ENCODE measurements around the gene CBY2. TPM values are rescaled to one million over a fixed set of nuclear protein-coding genes. Genes with fewer than 3 reads are reported as not detected.
A peak's percentile ranks its signal among the peaks of the same experiment; 100 is the strongest.

Gene CBY2
- total RNA-seq, 6 experiments from 2014 or later: not detected

- H3K9me3 Mint-ChIP-seq: no peaks in the 10 kb centered on the region
- no peak overlapping the region for H3K4me3 Mint-ChIP-seq
- no peaks in the 10 kb centered on the region for H3K4me1 Mint-ChIP-seq (ENCODE audit: low read depth)
- no peak overlapping the region for H3K27ac Mint-ChIP-seq
- no peak for TF ChIP-seq CTCF (IDR thresholded peaks at IDR 0.05)
- peak; percentile 16 for DNase-seq
- no peaks in the 10 kb centered on the region for H3K36me3 Mint-ChIP-seq (ENCODE audit: low read depth)
- H3K27me3 Mint-ChIP-seq (ENCODE audit: insufficient read depth): peaks cover 17% of the 10 kb centered on the region
Observed at GRCh38 chr13:45681113-45681512, 21.0 kb upstream of the CBY2 start.

DNA sequence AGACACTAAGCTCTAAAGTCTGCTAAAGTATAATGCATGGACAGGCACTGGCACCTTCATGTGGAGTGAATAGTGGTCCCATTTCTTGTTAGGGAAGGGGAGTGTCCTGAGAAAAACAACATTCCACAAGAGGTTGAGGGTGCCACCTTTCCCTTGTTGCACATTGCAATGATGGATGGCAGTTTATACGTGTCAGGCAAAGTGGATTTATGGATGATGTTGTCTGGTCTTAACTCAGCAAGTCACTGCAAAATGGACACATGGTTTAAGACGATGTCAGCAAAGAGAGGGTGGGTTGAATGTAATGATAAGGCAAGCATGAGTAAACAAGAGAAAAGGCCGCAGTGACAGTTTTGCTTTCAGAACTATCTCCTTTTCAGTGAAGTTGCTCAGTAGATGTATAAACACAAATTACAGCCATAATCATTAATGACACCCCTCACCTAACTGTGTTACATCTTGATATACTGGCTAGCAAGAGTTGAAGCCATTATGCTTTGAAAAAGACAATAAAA is 19.6 kb upstream of the CBY2 start:
- no peak overlapping the region for H3K4me3 Mint-ChIP-seq
- no peak for DNase-seq
- H3K36me3 Mint-ChIP-seq (ENCODE audit: low read depth): no peaks in the 10 kb centered on the region
- no peak for TF ChIP-seq CTCF (IDR thresholded peaks at IDR 0.05)
- H3K4me1 Mint-ChIP-seq (ENCODE audit: low read depth): no peaks in the 10 kb centered on the region
- no peaks in the 10 kb centered on the region for H3K9me3 Mint-ChIP-seq
- peaks cover 13% of the 10 kb centered on the region for H3K27me3 Mint-ChIP-seq (ENCODE audit: insufficient read depth)
- no peak overlapping the region for H3K27ac Mint-ChIP-seq

DNA sequence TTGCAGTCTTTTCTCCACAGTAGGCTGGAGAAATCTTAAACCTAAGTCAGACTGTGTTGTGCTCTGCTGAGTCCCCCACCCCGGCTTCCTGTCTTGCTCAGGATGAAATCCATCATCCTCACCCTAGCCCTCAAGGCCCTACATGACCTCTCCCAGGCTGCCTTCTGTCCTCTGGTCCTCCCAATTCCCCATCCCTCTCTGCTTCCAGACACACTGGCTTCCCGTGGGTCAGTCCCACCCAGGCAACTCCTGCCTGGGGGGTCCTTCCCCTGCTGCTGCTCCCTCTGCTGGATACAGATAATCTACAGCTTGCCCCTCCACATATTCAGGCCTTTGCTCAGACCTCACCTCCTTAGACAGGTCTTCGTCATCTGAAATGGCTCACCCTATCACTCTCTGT is 18.4 kb upstream of the CBY2 start:
- Mint-ChIP-seq H3K36me3 (ENCODE audit: low read depth) (no peaks in the 10 kb centered on the region), H3K27ac (no peak overlapping the region), H3K4me3 (no peak overlapping the region), H3K27me3 (ENCODE audit: insufficient read depth) (peaks cover 13% of the 10 kb centered on the region), H3K9me3 (no peaks in the 10 kb centered on the region), H3K4me1 (ENCODE audit: low read depth) (no peaks in the 10 kb centered on the region)
- peak; percentile 25; the same call in 1 of the 2 replicates for TF ChIP-seq CTCF (IDR thresholded peaks at IDR 0.05)
- DNase-seq: no peak

- Mint-ChIP-seq H3K4me1 (ENCODE audit: low read depth) (no peaks in the 10 kb centered on the region), H3K27me3 (ENCODE audit: insufficient read depth) (peaks cover 11% of the 10 kb centered on the region), H3K4me3 (no peak overlapping the region), H3K9me3 (no peaks in the 10 kb centered on the region), H3K27ac (no peak overlapping the region), H3K36me3 (ENCODE audit: low read depth) (no peaks in the 10 kb centered on the region)
- no peak for TF ChIP-seq CTCF (IDR thresholded peaks at IDR 0.05)
- DNase-seq: no peak
Observed at GRCh38 chr13:45688577-45688976, 13.5 kb upstream of the CBY2 start.

- H3K36me3 Mint-ChIP-seq (ENCODE audit: low read depth): no peaks in the 10 kb centered on the region
- H3K4me1 Mint-ChIP-seq (ENCODE audit: low read depth): no peaks in the 10 kb centered on the region
- H3K9me3 Mint-ChIP-seq: no peaks in the 10 kb centered on the region
- H3K27ac Mint-ChIP-seq: no peak overlapping the region
- H3K4me3 Mint-ChIP-seq: no peak overlapping the region
- no peak for DNase-seq
- TF ChIP-seq CTCF (IDR thresholded peaks at IDR 0.05): no peak
- peaks cover 6% of the 10 kb centered on the region for H3K27me3 Mint-ChIP-seq (ENCODE audit: insufficient read depth)
Observed at GRCh38 chr13:45690636-45691035, 11.5 kb upstream of the CBY2 start.

GRCh38 chr13:45691251-45691650 is 10.9 kb upstream of the CBY2 start:
- H3K4me1 Mint-ChIP-seq (ENCODE audit: low read depth): no peaks in the 10 kb centered on the region
- no peak for TF ChIP-seq CTCF (IDR thresholded peaks at IDR 0.05)
- no peak overlapping the region for H3K27ac Mint-ChIP-seq
- H3K9me3 Mint-ChIP-seq: no peaks in the 10 kb centered on the region
- H3K27me3 Mint-ChIP-seq (ENCODE audit: insufficient read depth): peaks cover 6% of the 10 kb centered on the region
- no peak overlapping the region for H3K4me3 Mint-ChIP-seq
- no peak for DNase-seq
- no peaks in the 10 kb centered on the region for H3K36me3 Mint-ChIP-seq (ENCODE audit: low read depth)
